Measurements from ENCODE around the gene SPINK6. TPM values are rescaled to one million over a fixed set of nuclear protein-coding genes. Genes with fewer than 3 reads are reported as not detected.

Gene SPINK6
- total RNA-seq, 1 experiment from 2014 or later, result not detected

Other genes with a start within 250 kb of the SPINK6 start
- gene SPINK5, start 139.1 kb upstream of the SPINK6 start, total RNA-seq (2021; ENCODE audit: unreplicated experiment), result not detected
- not detected for gene SPINK14, start 34.5 kb upstream of the SPINK6 start, total RNA-seq (2021; ENCODE audit: unreplicated experiment)
- gene MARCOL, start 35.5 kb downstream of the SPINK6 start, total RNA-seq (2021; ENCODE audit: unreplicated experiment), result not detected
- gene SPINK13, start 65.8 kb downstream of the SPINK6 start, total RNA-seq (2021; ENCODE audit: unreplicated experiment), result not detected
- not detected for gene SPINK7, start 109.4 kb downstream of the SPINK6 start, total RNA-seq (2021; ENCODE audit: unreplicated experiment)
- not detected for gene SPINK9, start 132.5 kb downstream of the SPINK6 start, total RNA-seq (2021; ENCODE audit: unreplicated experiment)
- 36.3 TPM for gene FBXO38, start 180.9 kb downstream of the SPINK6 start, total RNA-seq (2021; ENCODE audit: unreplicated experiment)